ENCODE data around the gene KRTAP25-1.

- no peak for TF ChIP-seq POLR2A (IDR thresholded peaks at IDR 0.05; ENCODE audit: low read depth, low read length)
- TF ChIP-seq POLR2AphosphoS5 (IDR thresholded peaks at IDR 0.05; ENCODE audit: low read depth, low read length): no peak
- no peak for TF ChIP-seq TAF1 (IDR thresholded peaks at IDR 0.05; ENCODE audit: borderline replicate concordance, low read depth, low read length)
These were observed 43.4 kb upstream of the KRTAP25-1 start for GRCh38 chr21:30332681-30333080.
